ENCODE results near the gene IGFALS. TPM values are rescaled to one million over a fixed set of nuclear protein-coding genes. Genes with fewer than 3 reads are reported as not detected.

The IGFALS gene
- polyA plus RNA-seq, 1 donor from 2014 or later: 1.2 TPM

DNA sequence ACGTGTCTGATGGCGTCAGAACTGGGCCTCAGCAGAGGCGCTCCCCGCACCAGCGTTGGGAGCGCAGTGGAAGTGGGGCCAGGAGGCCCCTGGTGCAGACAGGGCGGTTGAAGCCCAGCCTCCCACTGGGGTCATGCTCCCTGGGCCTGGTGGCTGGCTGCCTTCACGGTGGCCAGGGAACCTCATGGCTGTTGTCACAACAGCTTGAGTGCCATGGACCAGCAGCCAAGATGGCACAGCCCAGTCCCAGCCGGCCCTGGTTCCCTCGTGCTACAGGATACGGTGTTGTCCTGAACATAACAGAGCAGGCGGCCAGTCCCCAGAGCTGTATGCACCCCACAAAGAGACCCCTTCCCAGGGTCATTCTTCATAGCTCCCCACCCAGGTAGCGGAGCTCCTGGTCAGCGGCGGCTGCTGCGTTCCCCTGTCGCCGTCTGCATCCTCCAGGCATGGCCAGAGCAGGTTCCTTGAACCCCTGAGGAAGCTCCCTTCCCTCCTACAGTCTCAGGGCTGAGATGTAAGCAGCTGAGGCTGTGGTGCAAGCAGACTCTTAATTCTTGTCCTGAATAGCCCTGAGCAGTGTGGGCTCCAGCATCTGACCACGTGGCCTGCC is 51.8 kb downstream of the IGFALS start:
- no peak for TF ChIP-seq EZH2 (IDR thresholded peaks at IDR 0.05; ENCODE audit: borderline replicate concordance, insufficient read depth, low read length, poor library complexity, severe bottlenecking)
- TF ChIP-seq, protein P1, sequence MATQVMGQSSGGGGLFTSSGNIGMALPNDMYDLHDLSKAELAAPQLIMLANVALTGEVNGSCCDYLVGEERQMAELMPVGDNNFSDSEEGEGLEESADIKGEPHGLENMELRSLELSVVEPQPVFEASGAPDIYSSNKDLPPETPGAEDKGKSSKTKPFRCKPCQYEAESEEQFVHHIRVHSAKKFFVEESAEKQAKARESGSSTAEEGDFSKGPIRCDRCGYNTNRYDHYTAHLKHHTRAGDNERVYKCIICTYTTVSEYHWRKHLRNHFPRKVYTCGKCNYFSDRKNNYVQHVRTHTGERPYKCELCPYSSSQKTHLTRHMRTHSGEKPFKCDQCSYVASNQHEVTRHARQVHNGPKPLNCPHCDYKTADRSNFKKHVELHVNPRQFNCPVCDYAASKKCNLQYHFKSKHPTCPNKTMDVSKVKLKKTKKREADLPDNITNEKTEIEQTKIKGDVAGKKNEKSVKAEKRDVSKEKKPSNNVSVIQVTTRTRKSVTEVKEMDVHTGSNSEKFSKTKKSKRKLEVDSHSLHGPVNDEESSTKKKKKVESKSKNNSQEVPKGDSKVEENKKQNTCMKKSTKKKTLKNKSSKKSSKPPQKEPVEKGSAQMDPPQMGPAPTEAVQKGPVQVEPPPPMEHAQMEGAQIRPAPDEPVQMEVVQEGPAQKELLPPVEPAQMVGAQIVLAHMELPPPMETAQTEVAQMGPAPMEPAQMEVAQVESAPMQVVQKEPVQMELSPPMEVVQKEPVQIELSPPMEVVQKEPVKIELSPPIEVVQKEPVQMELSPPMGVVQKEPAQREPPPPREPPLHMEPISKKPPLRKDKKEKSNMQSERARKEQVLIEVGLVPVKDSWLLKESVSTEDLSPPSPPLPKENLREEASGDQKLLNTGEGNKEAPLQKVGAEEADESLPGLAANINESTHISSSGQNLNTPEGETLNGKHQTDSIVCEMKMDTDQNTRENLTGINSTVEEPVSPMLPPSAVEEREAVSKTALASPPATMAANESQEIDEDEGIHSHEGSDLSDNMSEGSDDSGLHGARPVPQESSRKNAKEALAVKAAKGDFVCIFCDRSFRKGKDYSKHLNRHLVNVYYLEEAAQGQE (IDR thresholded peaks at IDR 0.05; ENCODE audit: borderline replicate concordance): no peak
- TF ChIP-seq TAF1 (IDR thresholded peaks at IDR 0.05; ENCODE audit: low read depth): no peak
- TF ChIP-seq, protein P2, sequence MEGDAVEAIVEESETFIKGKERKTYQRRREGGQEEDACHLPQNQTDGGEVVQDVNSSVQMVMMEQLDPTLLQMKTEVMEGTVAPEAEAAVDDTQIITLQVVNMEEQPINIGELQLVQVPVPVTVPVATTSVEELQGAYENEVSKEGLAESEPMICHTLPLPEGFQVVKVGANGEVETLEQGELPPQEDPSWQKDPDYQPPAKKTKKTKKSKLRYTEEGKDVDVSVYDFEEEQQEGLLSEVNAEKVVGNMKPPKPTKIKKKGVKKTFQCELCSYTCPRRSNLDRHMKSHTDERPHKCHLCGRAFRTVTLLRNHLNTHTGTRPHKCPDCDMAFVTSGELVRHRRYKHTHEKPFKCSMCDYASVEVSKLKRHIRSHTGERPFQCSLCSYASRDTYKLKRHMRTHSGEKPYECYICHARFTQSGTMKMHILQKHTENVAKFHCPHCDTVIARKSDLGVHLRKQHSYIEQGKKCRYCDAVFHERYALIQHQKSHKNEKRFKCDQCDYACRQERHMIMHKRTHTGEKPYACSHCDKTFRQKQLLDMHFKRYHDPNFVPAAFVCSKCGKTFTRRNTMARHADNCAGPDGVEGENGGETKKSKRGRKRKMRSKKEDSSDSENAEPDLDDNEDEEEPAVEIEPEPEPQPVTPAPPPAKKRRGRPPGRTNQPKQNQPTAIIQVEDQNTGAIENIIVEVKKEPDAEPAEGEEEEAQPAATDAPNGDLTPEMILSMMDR (IDR thresholded peaks at IDR 0.05; ENCODE audit: poor library complexity, severe bottlenecking): no peak
- TF ChIP-seq MXI1 (conservative IDR thresholded peaks at IDR 0.05; ENCODE audit: poor library complexity, severe bottlenecking): no peak
- TF ChIP-seq SMC3 (conservative IDR thresholded peaks at IDR 0.05; ENCODE audit: poor library complexity): no peak
- TF ChIP-seq EP300 (conservative IDR thresholded peaks at IDR 0.05; ENCODE audit: poor library complexity, severe bottlenecking): no peak
- no peak for TF ChIP-seq RAD21 (conservative IDR thresholded peaks at IDR 0.05)
- TF ChIP-seq POLR2AphosphoS5 (IDR thresholded peaks at IDR 0.05): no peak
- H3K79me2 ChIP-seq (replicated peaks; ENCODE audit: insufficient read depth, low read length): no peaks in the 10 kb centered on the region
- H3K27me3 ChIP-seq (ENCODE audit: insufficient read depth, low read depth, low read length): no peaks in the 10 kb centered on the region
- no peaks in the 10 kb centered on the region for H3K9me3 ChIP-seq (ENCODE audit: low read length)
- no peak overlapping the region for H3K4me2 ChIP-seq (ENCODE audit: low read length)
- no peak overlapping the region for H3K4me3 ChIP-seq (ENCODE audit: low read length)
- no peaks in the 10 kb centered on the region for H4K20me1 ChIP-seq (ENCODE audit: insufficient read depth)
- no peak overlapping the region for H3K27ac ChIP-seq (ENCODE audit: low read length)
- H3K36me3 ChIP-seq (ENCODE audit: insufficient read depth, low read length): no peaks in the 10 kb centered on the region
- no peak overlapping the region for H3K9ac ChIP-seq (ENCODE audit: low read length)
- no peaks in the 10 kb centered on the region for H3K9me2 ChIP-seq (ENCODE audit: insufficient read depth, low read length)
- H2AFZ ChIP-seq (ENCODE audit: low read depth, low read length): no peak overlapping the region
- H3F3A ChIP-seq (ENCODE audit: insufficient read depth, low read length, poor library complexity, severe bottlenecking): no peaks in the 10 kb centered on the region

DNA sequence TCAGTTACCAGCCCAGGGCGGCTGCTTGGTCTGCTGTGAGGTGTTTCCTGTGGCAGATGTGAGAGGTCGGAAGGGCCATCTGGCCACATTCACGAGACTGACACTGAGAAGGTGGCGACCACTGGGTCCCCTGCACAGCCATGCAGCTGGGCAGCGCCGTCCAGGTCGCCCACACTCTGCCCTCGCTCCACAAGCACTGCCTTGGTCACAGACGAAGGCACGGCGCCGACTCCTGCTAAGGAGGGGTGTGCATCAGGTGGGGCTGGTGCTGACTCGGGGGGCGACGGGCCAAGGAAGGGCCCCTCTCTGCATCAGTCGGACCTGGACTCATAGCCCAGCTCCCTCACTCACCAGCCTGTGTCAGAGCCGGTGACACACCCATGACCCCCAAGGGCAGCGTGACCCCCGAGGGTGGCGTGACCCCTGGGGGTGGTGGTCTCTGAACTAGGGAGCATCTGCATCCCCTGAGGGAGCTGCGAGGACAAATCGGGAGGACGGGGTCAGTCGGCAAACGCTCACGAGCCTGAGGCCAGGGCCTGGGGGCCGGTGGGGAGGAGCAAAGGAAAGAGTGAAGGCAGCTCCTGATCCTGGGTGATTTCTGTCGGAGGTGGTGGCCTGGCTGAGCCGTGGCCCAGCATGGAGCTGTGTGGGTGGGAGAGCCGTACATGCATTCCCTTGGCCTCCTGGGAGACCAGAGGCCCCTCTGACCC is 52.6 kb downstream of the IGFALS start:
- H3K9me2 ChIP-seq (ENCODE audit: insufficient read depth, low read length): no peaks in the 10 kb centered on the region
- no peaks in the 10 kb centered on the region for H3K36me3 ChIP-seq (ENCODE audit: insufficient read depth, low read length)
- H3K9me3 ChIP-seq (ENCODE audit: low read length): no peaks in the 10 kb centered on the region
- no peak overlapping the region for H3K27ac ChIP-seq (ENCODE audit: low read length)
- no peak overlapping the region for H3K4me2 ChIP-seq (ENCODE audit: low read length)
- H3K4me3 ChIP-seq (ENCODE audit: low read length): no peak overlapping the region
- no peaks in the 10 kb centered on the region for H3F3A ChIP-seq (ENCODE audit: insufficient read depth, low read length, poor library complexity, severe bottlenecking)
- H3K27me3 ChIP-seq (ENCODE audit: insufficient read depth, low read depth, low read length): no peaks in the 10 kb centered on the region
- no peaks in the 10 kb centered on the region for H3K79me2 ChIP-seq (replicated peaks; ENCODE audit: insufficient read depth, low read length)
- H2AFZ ChIP-seq (ENCODE audit: low read depth, low read length): no peak overlapping the region
- no peak overlapping the region for H3K9ac ChIP-seq (ENCODE audit: low read length)
- no peaks in the 10 kb centered on the region for H4K20me1 ChIP-seq (ENCODE audit: insufficient read depth)
- TF ChIP-seq EZH2 (IDR thresholded peaks at IDR 0.05; ENCODE audit: borderline replicate concordance, insufficient read depth, low read length, poor library complexity, severe bottlenecking): no peak
- TF ChIP-seq, protein P2 (IDR thresholded peaks at IDR 0.05; ENCODE audit: poor library complexity, severe bottlenecking): no peak

Other genes starting within 250 kb of the IGFALS start
- 28.1 and 38.9 TPM in 2 replicates for gene IFT140, start 181.6 kb downstream of the IGFALS start, polyA plus RNA-seq
- gene CRAMP1, start 181.3 kb downstream of the IGFALS start, polyA plus RNA-seq: 11.1 and 11.9 TPM in 2 replicates
- 44.9 and 61.4 TPM in 2 replicates for gene JPT2, start 115.4 kb downstream of the IGFALS start, polyA plus RNA-seq
- gene MAPK8IP3, start 87.5 kb downstream of the IGFALS start, polyA plus RNA-seq: 51.0 and 68.7 TPM in 2 replicates
- 102 and 145 TPM in 2 replicates for gene NME3, start 22.2 kb downstream of the IGFALS start, polyA plus RNA-seq
- gene EME2, start 20.9 kb downstream of the IGFALS start, polyA plus RNA-seq: 21.2 and 25.6 TPM in 2 replicates
- 113 and 152 TPM in 2 replicates for gene MRPS34, start 20.6 kb downstream of the IGFALS start, polyA plus RNA-seq
- gene SPSB3, start 11.1 kb downstream of the IGFALS start, polyA plus RNA-seq: 315 and 373 TPM in 2 replicates
- 213 and 246 TPM in 2 replicates for gene NUBP2, start 10.7 kb downstream of the IGFALS start, polyA plus RNA-seq
- gene HAGH, start 33.1 kb upstream of the IGFALS start, polyA plus RNA-seq: 163 and 196 TPM in 2 replicates
- 73.5 and 80.0 TPM in 2 replicates for gene FAHD1, start 33.5 kb upstream of the IGFALS start, polyA plus RNA-seq
- not detected in 2 replicates for gene MEIOB, start 78.5 kb upstream of the IGFALS start, polyA plus RNA-seq
- not detected in 2 replicates for gene HS3ST6, start 124.7 kb upstream of the IGFALS start, polyA plus RNA-seq
- gene MSRB1, start 149.5 kb upstream of the IGFALS start, polyA plus RNA-seq: 4.4 and 6.0 TPM in 2 replicates
- gene RPL3L, start 161.0 kb upstream of the IGFALS start, polyA plus RNA-seq: not detected in 2 replicates
- gene NDUFB10, start 165.8 kb upstream of the IGFALS start, polyA plus RNA-seq: 215 and 217 TPM in 2 replicates
- 1,295 and 1,393 TPM in 2 replicates for gene RPS2, start 171.1 kb upstream of the IGFALS start, polyA plus RNA-seq
- gene RNF151, start 173.2 kb upstream of the IGFALS start, polyA plus RNA-seq: not detected in 2 replicates
- gene TBL3, start 178.3 kb upstream of the IGFALS start, polyA plus RNA-seq: 20.5 and 21.4 TPM in 2 replicates
- gene NOXO1, start 187.8 kb upstream of the IGFALS start, polyA plus RNA-seq: 8.5 and 11.7 TPM in 2 replicates
- gene GFER, start 190.5 kb upstream of the IGFALS start, polyA plus RNA-seq: 37.8 and 42.3 TPM in 2 replicates
- 61.0 and 71.9 TPM in 2 replicates for gene SYNGR3, start 196.3 kb upstream of the IGFALS start, polyA plus RNA-seq
- gene ZNF598, start 216.1 kb upstream of the IGFALS start, polyA plus RNA-seq: 18.2 and 22.1 TPM in 2 replicates
- gene NPW, start 226.1 kb upstream of the IGFALS start, polyA plus RNA-seq: not detected in 2 replicates
- 3.4 and 4.1 TPM in 2 replicates for gene NHERF2, start 233.2 kb upstream of the IGFALS start, polyA plus RNA-seq

All from neural cell (in vitro differentiated cells).